Lower lobe of right lung (tissue), 2 donors: ENCODE measurements around the gene GPR146. TPM values are rescaled to one million over a fixed set of nuclear protein-coding genes. Genes with fewer than 3 reads are reported as not detected.

ENCODE experiments used
- ATAC-seq, 2 donors: fragments of 200-7000 bp; cut with Tn5 transposase; one replicate each; pipeline ENCODE4 v1.9.1; 2020 to 2022; ENCODE audit warnings: mild to moderate bottlenecking in 2 of 2, moderate library complexity in 2 of 2
- DNase-seq: peaks from one replicate; pipeline ENCODE4 v3.0.0-alpha.2; 2020
- H3K27ac ChIP-seq: fragments of 200-600 bp; one replicate; pipeline ENCODE4 v1.8.0; 2022
- H3K27me3 ChIP-seq: fragments of 200-600 bp; one replicate; pipeline ENCODE4 v1.8.0; 2022; ENCODE audit warnings: low read depth
- H3K36me3 ChIP-seq: fragments of 200-600 bp; one replicate; pipeline ENCODE4 v1.8.0; 2022; ENCODE audit warnings: mild to moderate bottlenecking
- H3K4me1 ChIP-seq: fragments of 200-600 bp; one replicate; pipeline ENCODE4 v1.8.0; 2022
- H3K4me3 ChIP-seq: fragments of 200-600 bp; one replicate; pipeline ENCODE4 v1.8.0; 2022; ENCODE audit warnings: mild to moderate bottlenecking
- H3K9me3 ChIP-seq: fragments of 200-600 bp; one replicate; pipeline ENCODE4 v1.8.0; 2022
- CTCF ChIP-seq: fragments of 200-600 bp; IDR thresholded peaks from one replicate; pipeline ENCODE4 v1.8.0; 2022; ENCODE audit warnings: antibody characterized with exemption, mild to moderate bottlenecking
- intact Hi-C: fragments of 100-400 bp; cut with DNase I; formaldehyde crosslinking; loops from one replicate; pipeline ENCODE4 v1.11.0; 2022
- total RNA-seq: library from RNA; stranded (reverse); fragmentation: NEBNext Ultra II Directional; extraction: Animal tissue kit (Norgen Biotek cat#: 25700); gene quantifications from one replicate; pipeline ENCODE4 v1.2.1, GENCODE V29; 2021
- donor health status: DM: no; HTN: yes; CAD: no; lungs with severe emphysema.

GPR146 gene
- total RNA-seq, 1 donor from 2014 or later, result 44.8 TPM

- TF ChIP-seq CTCF, result no peak
- Histone ChIP-seq H3K27ac (peak overlapping the region; percentile 88), H3K27me3 (no peaks in the 10 kb centered on the region), H3K4me3 (peak overlapping the region; percentile 55), H3K4me1 (peaks cover 71% of the 10 kb centered on the region), H3K36me3 (peaks cover 19% of the 10 kb centered on the region), H3K9me3 (no peaks in the 10 kb centered on the region)
- no peak for DNase-seq
- ATAC-seq, result peak in 1 of 2 donors; percentile 18
- intact Hi-C loops, result no loop called here
These were observed 10.1 kb downstream of the GPR146 start for GRCh38 chr7:1054438-1054837.

GRCh38 chr7:1054861-1055450, 10.6 kb downstream of the GPR146 start:
- peak overlapping the region; percentile 88 for H3K27ac ChIP-seq
- ATAC-seq, result peak; percentile 59 to 62
- no peaks in the 10 kb centered on the region for H3K9me3 ChIP-seq
- intact Hi-C loops, result no loop called here
- H3K4me3 ChIP-seq, result peak overlapping the region; percentile 55
- peaks cover 66% of the 10 kb centered on the region for H3K4me1 ChIP-seq
- H3K27me3 ChIP-seq, result no peaks in the 10 kb centered on the region
- H3K36me3 ChIP-seq, result peaks cover 19% of the 10 kb centered on the region
- TF ChIP-seq CTCF, result no peak
- peak; percentile 89 for DNase-seq

GRCh38 chr7:1055491-1055955, 11.2 kb downstream of the GPR146 start:
- peaks cover 19% of the 10 kb centered on the region for H3K36me3 ChIP-seq
- H3K27ac ChIP-seq, result peak overlapping the region; percentile 88
- no peak for DNase-seq
- H3K4me1 ChIP-seq, result peaks cover 66% of the 10 kb centered on the region
- intact Hi-C loops, result no loop called here
- no peak for ATAC-seq
- H3K9me3 ChIP-seq, result no peaks in the 10 kb centered on the region
- no peaks in the 10 kb centered on the region for H3K27me3 ChIP-seq
- H3K4me3 ChIP-seq, result peak overlapping the region; percentile 55
- no peak for TF ChIP-seq CTCF

GRCh38 chr7:1055956-1056784, 11.8 kb downstream of the GPR146 start:
- intact Hi-C loops, result no loop called here
- Histone ChIP-seq H3K36me3 (peaks cover 19% of the 10 kb centered on the region), H3K27me3 (no peaks in the 10 kb centered on the region), H3K4me1 (peaks cover 66% of the 10 kb centered on the region), H3K4me3 (peak overlapping the region; percentile 55), H3K9me3 (no peaks in the 10 kb centered on the region), H3K27ac (peak overlapping the region; percentile 88)
- DNase-seq (peak; percentile 79), ATAC-seq (peak; percentile 58 to 61)
- TF ChIP-seq CTCF, result no peak

GRCh38 chr7:1056785-1057410, 12.6 kb downstream of the GPR146 start:
- Histone ChIP-seq H3K27ac (peak overlapping the region; percentile 88), H3K4me3 (peak overlapping the region; percentile 55), H3K4me1 (peaks cover 62% of the 10 kb centered on the region), H3K36me3 (peaks cover 19% of the 10 kb centered on the region), H3K27me3 (no peaks in the 10 kb centered on the region), H3K9me3 (no peaks in the 10 kb centered on the region)
- intact Hi-C loops, result no loop called here
- ATAC-seq (no peak), DNase-seq (no peak)
- TF ChIP-seq CTCF, result no peak
